ENCODE results near the gene CCDC33. TPM values are rescaled to one million over a fixed set of nuclear protein-coding genes. Genes with fewer than 3 reads are reported as not detected.

The CCDC33 gene
- total and polyA plus RNA-seq, 2 experiments from 2014 or later, result 2.6 to 2.8 TPM

DNA sequence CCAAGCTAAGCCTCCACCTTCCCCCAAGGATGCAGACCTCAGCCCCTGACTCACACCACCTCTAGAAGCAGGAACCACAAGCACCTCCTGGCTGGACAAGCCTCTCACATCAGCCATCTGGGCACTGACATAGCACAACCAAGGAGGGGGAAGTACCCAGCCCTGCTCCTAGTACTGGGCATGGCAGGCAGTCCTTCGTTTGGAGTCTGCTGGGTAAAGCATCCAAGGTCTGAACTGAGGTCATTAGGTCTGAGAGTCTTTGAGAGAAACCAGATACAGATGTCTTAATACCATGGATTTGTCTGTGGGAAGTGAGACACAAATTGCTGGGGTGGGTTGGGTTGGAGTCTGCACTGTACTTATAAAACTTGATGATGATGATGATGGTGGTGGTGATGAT, 61.8 kb downstream of the CCDC33 start (continued):
- TF ChIP-seq, protein P1, sequence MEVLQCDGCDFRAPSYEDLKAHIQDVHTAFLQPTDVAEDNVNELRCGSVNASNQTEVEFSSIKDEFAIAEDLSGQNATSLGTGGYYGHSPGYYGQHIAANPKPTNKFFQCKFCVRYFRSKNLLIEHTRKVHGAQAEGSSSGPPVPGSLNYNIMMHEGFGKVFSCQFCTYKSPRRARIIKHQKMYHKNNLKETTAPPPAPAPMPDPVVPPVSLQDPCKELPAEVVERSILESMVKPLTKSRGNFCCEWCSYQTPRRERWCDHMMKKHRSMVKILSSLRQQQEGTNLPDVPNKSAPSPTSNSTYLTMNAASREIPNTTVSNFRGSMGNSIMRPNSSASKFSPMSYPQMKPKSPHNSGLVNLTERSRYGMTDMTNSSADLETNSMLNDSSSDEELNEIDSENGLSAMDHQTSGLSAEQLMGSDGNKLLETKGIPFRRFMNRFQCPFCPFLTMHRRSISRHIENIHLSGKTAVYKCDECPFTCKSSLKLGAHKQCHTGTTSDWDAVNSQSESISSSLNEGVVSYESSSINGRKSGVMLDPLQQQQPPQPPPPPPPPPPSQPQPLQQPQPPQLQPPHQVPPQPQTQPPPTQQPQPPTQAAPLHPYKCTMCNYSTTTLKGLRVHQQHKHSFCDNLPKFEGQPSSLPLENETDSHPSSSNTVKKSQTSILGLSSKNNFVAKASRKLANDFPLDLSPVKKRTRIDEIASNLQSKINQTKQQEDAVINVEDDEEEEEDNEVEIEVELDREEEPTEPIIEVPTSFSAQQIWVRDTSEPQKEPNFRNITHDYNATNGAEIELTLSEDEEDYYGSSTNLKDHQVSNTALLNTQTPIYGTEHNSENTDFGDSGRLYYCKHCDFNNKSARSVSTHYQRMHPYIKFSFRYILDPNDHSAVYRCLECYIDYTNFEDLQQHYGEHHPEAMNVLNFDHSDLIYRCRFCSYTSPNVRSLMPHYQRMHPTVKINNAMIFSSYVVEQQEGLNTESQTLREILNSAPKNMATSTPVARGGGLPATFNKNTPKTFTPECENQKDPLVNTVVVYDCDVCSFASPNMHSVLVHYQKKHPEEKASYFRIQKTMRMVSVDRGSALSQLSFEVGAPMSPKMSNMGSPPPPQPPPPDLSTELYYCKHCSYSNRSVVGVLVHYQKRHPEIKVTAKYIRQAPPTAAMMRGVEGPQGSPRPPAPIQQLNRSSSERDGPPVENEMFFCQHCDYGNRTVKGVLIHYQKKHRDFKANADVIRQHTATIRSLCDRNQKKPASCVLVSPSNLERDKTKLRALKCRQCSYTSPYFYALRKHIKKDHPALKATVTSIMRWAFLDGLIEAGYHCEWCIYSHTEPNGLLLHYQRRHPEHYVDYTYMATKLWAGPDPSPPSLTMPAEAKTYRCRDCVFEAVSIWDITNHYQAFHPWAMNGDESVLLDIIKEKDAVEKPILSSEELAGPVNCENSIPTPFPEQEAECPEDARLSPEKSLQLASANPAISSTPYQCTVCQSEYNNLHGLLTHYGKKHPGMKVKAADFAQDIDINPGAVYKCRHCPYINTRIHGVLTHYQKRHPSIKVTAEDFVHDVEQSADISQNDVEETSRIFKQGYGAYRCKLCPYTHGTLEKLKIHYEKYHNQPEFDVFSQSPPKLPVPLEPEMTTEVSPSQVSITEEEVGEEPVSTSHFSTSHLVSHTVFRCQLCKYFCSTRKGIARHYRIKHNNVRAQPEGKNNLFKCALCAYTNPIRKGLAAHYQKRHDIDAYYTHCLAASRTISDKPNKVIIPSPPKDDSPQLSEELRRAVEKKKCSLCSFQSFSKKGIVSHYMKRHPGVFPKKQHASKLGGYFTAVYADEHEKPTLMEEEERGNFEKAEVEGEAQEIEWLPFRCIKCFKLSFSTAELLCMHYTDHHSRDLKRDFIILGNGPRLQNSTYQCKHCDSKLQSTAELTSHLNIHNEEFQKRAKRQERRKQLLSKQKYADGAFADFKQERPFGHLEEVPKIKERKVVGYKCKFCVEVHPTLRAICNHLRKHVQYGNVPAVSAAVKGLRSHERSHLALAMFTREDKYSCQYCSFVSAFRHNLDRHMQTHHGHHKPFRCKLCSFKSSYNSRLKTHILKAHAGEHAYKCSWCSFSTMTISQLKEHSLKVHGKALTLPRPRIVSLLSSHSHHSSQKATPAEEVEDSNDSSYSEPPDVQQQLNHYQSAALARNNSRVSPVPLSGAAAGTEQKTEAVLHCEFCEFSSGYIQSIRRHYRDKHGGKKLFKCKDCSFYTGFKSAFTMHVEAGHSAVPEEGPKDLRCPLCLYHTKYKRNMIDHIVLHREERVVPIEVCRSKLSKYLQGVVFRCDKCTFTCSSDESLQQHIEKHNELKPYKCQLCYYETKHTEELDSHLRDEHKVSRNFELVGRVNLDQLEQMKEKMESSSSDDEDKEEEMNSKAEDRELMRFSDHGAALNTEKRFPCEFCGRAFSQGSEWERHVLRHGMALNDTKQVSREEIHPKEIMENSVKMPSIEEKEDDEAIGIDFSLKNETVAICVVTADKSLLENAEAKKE (CRISPR knock-in tag; IDR thresholded peaks at IDR 0.05), result no peak
- TF ChIP-seq EZH2phosphoT487 (IDR thresholded peaks at IDR 0.05; ENCODE audit: unreplicated experiment) (no peak), JUNB (IDR thresholded peaks at IDR 0.05; ENCODE audit: unreplicated experiment) (no peak), ZNF114 (CRISPR knock-in tag; IDR thresholded peaks at IDR 0.05) (no peak)
- TF ChIP-seq, protein P2, sequence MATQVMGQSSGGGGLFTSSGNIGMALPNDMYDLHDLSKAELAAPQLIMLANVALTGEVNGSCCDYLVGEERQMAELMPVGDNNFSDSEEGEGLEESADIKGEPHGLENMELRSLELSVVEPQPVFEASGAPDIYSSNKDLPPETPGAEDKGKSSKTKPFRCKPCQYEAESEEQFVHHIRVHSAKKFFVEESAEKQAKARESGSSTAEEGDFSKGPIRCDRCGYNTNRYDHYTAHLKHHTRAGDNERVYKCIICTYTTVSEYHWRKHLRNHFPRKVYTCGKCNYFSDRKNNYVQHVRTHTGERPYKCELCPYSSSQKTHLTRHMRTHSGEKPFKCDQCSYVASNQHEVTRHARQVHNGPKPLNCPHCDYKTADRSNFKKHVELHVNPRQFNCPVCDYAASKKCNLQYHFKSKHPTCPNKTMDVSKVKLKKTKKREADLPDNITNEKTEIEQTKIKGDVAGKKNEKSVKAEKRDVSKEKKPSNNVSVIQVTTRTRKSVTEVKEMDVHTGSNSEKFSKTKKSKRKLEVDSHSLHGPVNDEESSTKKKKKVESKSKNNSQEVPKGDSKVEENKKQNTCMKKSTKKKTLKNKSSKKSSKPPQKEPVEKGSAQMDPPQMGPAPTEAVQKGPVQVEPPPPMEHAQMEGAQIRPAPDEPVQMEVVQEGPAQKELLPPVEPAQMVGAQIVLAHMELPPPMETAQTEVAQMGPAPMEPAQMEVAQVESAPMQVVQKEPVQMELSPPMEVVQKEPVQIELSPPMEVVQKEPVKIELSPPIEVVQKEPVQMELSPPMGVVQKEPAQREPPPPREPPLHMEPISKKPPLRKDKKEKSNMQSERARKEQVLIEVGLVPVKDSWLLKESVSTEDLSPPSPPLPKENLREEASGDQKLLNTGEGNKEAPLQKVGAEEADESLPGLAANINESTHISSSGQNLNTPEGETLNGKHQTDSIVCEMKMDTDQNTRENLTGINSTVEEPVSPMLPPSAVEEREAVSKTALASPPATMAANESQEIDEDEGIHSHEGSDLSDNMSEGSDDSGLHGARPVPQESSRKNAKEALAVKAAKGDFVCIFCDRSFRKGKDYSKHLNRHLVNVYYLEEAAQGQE (IDR thresholded peaks at IDR 0.05; ENCODE audit: unreplicated experiment), result no peak

Data from GM23338 (cell line).